Choroid plexus epithelial cell (primary cell): ENCODE data around the gene NKPD1.
"Not testable (repeated sequence)": the region's sequence is repeated elsewhere in the genome, so short reads cannot be mapped to it uniquely, and the experiment has no call there.

Experiments
- DNase-seq: peaks from one replicate; pipeline ENCODE4 v3.0.0-alpha.2; 2010; ENCODE audit warnings: low read depth
- H3K4me3 ChIP-seq: 2 replicates; pipeline ENCODE4 v1.5.1; 2011; ENCODE audit warnings: low read depth, mild to moderate bottlenecking, control low read depth, low read length, moderate library complexity
- CTCF ChIP-seq: conservative IDR thresholded peaks from 2 replicates; pipeline ENCODE4 v1.5.1; 2011; ENCODE audit warnings: low read depth, mild to moderate bottlenecking, control low read depth, inconsistent platforms, low read length, moderate library complexity

Gene NKPD1

GRCh38 chr19:45123440-45123850 is 37.3 kb downstream of the NKPD1 start:
- TF ChIP-seq CTCF, result no peak
- H3K4me3 ChIP-seq, result no peak overlapping the region
- peak; percentile 13 for DNase-seq

GRCh38 chr19:45122832-45123231 is 38.0 kb downstream of the NKPD1 start:
- TF ChIP-seq CTCF, result no peak
- no peak overlapping the region for H3K4me3 ChIP-seq
- no peak for DNase-seq

GRCh38 chr19:45121827-45122345 is 38.9 kb downstream of the NKPD1 start:
- H3K4me3 ChIP-seq, result no peak overlapping the region
- no peak for DNase-seq
- TF ChIP-seq CTCF, result no peak

GRCh38 chr19:45119582-45119981 is 41.2 kb downstream of the NKPD1 start:
- no peak for TF ChIP-seq CTCF
- no peak for DNase-seq
- H3K4me3 ChIP-seq, result no peak overlapping the region

- not testable (repeated sequence) for H3K4me3 ChIP-seq, DNase-seq
Measured at GRCh38 chr19:45118591-45119355, 42.0 kb downstream of the NKPD1 start.

- DNase-seq, result no peak
- no peak overlapping the region for H3K4me3 ChIP-seq
- no peak for TF ChIP-seq CTCF
Measured at GRCh38 chr19:45118106-45118505, 42.7 kb downstream of the NKPD1 start.

- H3K4me3 ChIP-seq, result no peak overlapping the region
- no peak for TF ChIP-seq CTCF
- no peak for DNase-seq
Measured at GRCh38 chr19:45117671-45118070, 43.1 kb downstream of the NKPD1 start.
